Mucosa of descending colon (tissue), 3 donors: ENCODE measurements around the gene FLYWCH2. TPM values are rescaled to one million over a fixed set of nuclear protein-coding genes. Genes with fewer than 3 reads are reported as not detected.

Source experiments
- ATAC-seq: fragments of 200-7000 bp; cut with Tn5 transposase; one replicate; pipeline ENCODE4 v1.9.1; 2020; ENCODE audit warnings: mild to moderate bottlenecking, moderate library complexity
- DNase-seq, 3 donors: peaks; one replicate each; pipeline ENCODE4 v3.0.0-alpha.2; 2020
- H3K36me3 ChIP-seq: fragments of 200-600 bp; one replicate; pipeline ENCODE4 v1.8.0; 2021; ENCODE audit warnings: low read depth, mild to moderate bottlenecking
- H3K4me1 ChIP-seq: fragments of 200-600 bp; one replicate; pipeline ENCODE4 v1.8.0; 2021; ENCODE audit warnings: low read depth, mild to moderate bottlenecking
- H3K4me3 ChIP-seq: fragments of 200-600 bp; one replicate; pipeline ENCODE4 v1.8.0; 2021; ENCODE audit warnings: mild to moderate bottlenecking
- H3K9me3 ChIP-seq: fragments of 200-600 bp; one replicate; pipeline ENCODE4 v1.8.0; 2021; ENCODE audit warnings: mild to moderate bottlenecking
- intact Hi-C, 2 donors: fragments of 100-400 bp; cut with DNase I in 1 of 2; cut with micrococcal nuclease in 1 of 2; formaldehyde crosslinking; loops; one replicate each; pipeline versions ENCODE4 v1.11.0 to v1.11.1; 2022; cut with DNase I, micrococcal nuclease
- total RNA-seq, 3 donors: library from RNA; stranded (reverse); fragmentation: NEBNext Ultra II Directional in 2 of 3; extraction: Animal tissue kit (Norgen Biotek cat#: 25700) in 2 of 3; gene quantifications; one replicate each; pipeline versions ENCODE4 v1.2.1 to v1.2.4, GENCODE V29; 2021 to 2023
- TF ChIP-seq, protein P1 (sequence below): fragments of 200-600 bp; IDR thresholded peaks from one replicate; pipeline ENCODE4 v1.8.0; 2022; ENCODE audit warnings: antibody characterized with exemption, mild to moderate bottlenecking
- donor health status: DM: no; HTN: no; CAD: no; lungs with moderate emphysema.
- donor health status: DM: no; HTN: no; CAD: no.
- donor health status: DM: no; HTN: yes; CAD: no.

FLYWCH2 gene
- total RNA-seq, 3 donors from 2014 or later = 23.3 to 26.9 (median 25.3) TPM

GRCh38 chr16:2915196-2915929 is 32.3 kb downstream of the FLYWCH2 start:
- Histone ChIP-seq H3K4me1 (peaks cover 7% of the 10 kb centered on the region), H3K36me3 (no peaks in the 10 kb centered on the region), H3K4me3 (no peak overlapping the region), H3K9me3 (no peaks in the 10 kb centered on the region)
- intact Hi-C loops = no loop called here
- ATAC-seq (no peak), DNase-seq (no peak)
- TF ChIP-seq, protein P1, sequence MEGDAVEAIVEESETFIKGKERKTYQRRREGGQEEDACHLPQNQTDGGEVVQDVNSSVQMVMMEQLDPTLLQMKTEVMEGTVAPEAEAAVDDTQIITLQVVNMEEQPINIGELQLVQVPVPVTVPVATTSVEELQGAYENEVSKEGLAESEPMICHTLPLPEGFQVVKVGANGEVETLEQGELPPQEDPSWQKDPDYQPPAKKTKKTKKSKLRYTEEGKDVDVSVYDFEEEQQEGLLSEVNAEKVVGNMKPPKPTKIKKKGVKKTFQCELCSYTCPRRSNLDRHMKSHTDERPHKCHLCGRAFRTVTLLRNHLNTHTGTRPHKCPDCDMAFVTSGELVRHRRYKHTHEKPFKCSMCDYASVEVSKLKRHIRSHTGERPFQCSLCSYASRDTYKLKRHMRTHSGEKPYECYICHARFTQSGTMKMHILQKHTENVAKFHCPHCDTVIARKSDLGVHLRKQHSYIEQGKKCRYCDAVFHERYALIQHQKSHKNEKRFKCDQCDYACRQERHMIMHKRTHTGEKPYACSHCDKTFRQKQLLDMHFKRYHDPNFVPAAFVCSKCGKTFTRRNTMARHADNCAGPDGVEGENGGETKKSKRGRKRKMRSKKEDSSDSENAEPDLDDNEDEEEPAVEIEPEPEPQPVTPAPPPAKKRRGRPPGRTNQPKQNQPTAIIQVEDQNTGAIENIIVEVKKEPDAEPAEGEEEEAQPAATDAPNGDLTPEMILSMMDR = no peak

- TF ChIP-seq, protein P1 = peak; percentile 89
- intact Hi-C loops = loop anchor here (5.0 to 10.0 kb wide), 2 partner anchors 45 to 47 kb away; no protein-coding TSS in a partner anchor
- Histone ChIP-seq H3K9me3 (no peaks in the 10 kb centered on the region), H3K4me1 (peaks cover 5% of the 10 kb centered on the region), H3K36me3 (no peaks in the 10 kb centered on the region), H3K4me3 (no peak overlapping the region)
- ATAC-seq (peak; percentile 69), DNase-seq (peak in 1 of 3 donors; percentile 68)
These were observed 36.7 kb downstream of the FLYWCH2 start for GRCh38 chr16:2919511-2920255.

DNA sequence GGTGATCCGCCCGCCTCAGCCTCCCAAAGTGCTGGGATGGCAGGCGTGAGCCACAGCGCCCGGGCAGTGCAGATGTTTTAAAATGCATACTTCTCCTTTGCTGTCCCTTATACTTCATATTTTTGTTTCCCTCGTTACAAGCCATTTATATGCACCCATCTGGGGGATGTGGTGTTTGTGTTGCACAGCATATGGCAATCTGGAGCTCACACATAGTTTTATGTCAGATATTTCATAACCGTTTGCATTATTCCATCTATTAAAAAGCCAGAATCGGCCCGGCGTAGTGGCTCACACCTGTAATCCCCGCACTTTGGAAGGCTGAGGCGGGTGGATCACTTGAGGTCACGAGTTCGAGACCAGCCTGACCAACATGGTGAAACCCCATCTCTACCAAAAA is 40.5 kb downstream of the FLYWCH2 start:
- TF ChIP-seq, protein P1 = no peak
- H3K4me3 ChIP-seq = no peak overlapping the region
- no peak for DNase-seq
- no peaks in the 10 kb centered on the region for H3K36me3 ChIP-seq
- ATAC-seq = no peak
- intact Hi-C loops = loop anchor here (5.0 to 10.0 kb wide), 2 partner anchors 49 to 51 kb away; no protein-coding TSS in a partner anchor
- H3K9me3 ChIP-seq = no peaks in the 10 kb centered on the region
- peaks cover 9% of the 10 kb centered on the region for H3K4me1 ChIP-seq

DNA sequence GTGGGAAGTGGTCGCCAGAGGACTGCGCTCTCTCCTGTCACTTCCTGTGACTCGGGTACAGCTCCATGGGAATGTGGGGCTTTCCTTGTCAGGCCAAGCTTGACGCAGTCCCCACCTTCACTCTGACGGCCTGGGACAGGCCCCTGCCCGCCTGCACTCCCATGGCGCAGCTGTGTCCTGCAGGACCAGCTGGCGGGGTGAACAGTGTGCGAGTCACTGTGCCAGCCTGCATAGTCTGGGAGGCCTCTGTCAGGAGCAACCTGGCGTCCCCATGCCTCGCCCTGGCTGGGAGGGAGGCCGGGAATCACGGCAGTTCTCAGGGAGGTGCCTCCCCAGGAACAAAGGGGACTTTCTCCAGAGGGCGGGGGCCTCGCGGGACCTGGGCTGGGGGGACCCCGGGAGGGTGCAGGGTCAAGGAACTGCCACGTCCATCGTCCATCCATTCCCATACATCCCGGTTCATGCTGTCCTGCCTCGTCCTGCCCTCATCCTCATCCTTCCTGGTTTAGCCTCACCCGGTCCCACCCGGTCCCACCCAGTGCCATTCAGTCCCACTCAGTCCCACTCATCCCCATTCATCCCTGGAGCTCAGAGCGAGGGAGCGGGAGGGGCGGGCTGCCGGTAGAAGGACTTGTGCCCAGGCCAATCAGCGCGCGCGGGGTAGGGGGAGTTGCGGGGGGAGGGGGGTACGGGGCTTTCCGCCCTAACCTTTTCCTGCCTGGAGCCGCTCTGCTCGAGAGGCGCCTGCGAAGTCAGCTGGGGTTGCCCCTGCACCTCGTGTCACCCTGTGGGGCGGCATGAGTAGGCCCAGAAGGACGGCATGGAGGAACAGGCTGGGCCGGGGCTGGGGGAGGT is 42.1 kb downstream of the FLYWCH2 start:
- TF ChIP-seq, protein P1 = no peak
- peak in 1 of 3 donors; percentile 39 for DNase-seq
- intact Hi-C loops = loop anchor here (5.0 to 10.0 kb wide), 2 partner anchors 50 to 53 kb away; no protein-coding TSS in a partner anchor
- no peak for ATAC-seq
- Histone ChIP-seq H3K9me3 (no peaks in the 10 kb centered on the region), H3K4me3 (no peak overlapping the region), H3K36me3 (no peaks in the 10 kb centered on the region), H3K4me1 (peaks cover 5% of the 10 kb centered on the region)

DNA sequence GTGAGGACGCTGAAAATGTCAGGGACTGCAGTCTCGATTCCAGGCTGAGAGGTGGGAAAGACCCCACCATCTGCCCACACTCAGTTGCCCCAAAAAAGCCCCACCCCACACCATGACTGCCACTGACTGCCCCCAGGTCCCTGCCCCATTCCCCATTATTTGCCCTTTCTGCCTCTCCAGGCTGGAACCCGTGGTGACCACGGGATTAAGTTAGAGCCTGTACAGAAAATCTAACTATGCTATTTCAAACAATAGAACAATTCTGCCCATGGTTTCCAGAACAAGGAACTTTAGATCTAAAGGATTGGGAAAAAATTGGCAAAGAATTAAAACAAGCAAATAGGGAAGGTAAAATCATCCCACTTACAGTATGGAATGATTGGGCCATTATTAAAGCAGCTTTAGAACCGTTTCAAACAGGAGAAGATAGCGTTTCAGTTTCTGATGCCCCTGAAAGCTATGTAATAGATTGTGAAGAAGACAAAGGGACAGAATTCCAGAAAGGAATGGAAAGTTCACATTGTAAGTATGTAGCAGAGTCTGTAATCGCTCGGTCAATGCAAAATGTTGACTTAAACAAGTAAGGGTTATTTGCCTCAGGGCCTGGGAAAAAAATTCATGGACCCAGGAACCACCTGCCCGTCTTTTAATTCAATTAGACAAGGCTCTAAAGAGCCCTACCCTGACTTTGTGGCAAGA is 43.1 kb downstream of the FLYWCH2 start:
- ATAC-seq (no peak), DNase-seq (no peak)
- TF ChIP-seq, protein P1 = no peak
- H3K4me1 ChIP-seq = peaks cover 5% of the 10 kb centered on the region
- intact Hi-C loops = loop anchor here in 1 of 2 donors (10.0 kb wide), 1 partner anchor 51 kb away; no protein-coding TSS in a partner anchor
- no peak overlapping the region for H3K4me3 ChIP-seq
- no peaks in the 10 kb centered on the region for H3K9me3 ChIP-seq
- H3K36me3 ChIP-seq = no peaks in the 10 kb centered on the region
